Breast epithelium (tissue), 4 donors: ENCODE results near the gene CTU1. TPM values are rescaled to one million over a fixed set of nuclear protein-coding genes. Genes with fewer than 3 reads are reported as not detected.

Experiments used
- DNase-seq, 2 donors: peaks; one replicate each; pipeline ENCODE4 v3.0.0-alpha.2; 2019; ENCODE audit warnings: low spot score in 2 of 2
- H3K27ac ChIP-seq, 2 donors: fragments of 200-600 bp; sonication (generic) in 1 of 2; one replicate each; pipeline ENCODE4 v1.5.1; 2016 to 2019; ENCODE audit warnings: mild to moderate bottlenecking in 1 of 2
- H3K27me3 ChIP-seq, 2 donors: fragments of 200-600 bp; sonication (generic) in 1 of 2; one replicate each; pipeline versions ENCODE4 v1.5.1 to v1.6.0; 2017 to 2019; ENCODE audit warnings: control low read depth in 1 of 2, mild to moderate bottlenecking in 1 of 2
- H3K36me3 ChIP-seq: fragments of 200-600 bp; one replicate; pipeline ENCODE4 v1.5.1; 2019
- H3K4me1 ChIP-seq, 2 donors: fragments of 200-600 bp; sonication (generic); one replicate each; pipeline ENCODE4 v1.5.1; 2016 to 2019; ENCODE audit warnings: control low read depth in 1 of 2
- H3K4me3 ChIP-seq, 3 donors: fragments of 200-600 bp; sonication (generic); 1 replicate in 2 of 3; 2 replicates in 1 of 3; pipeline ENCODE4 v1.5.1; 2016 to 2019; ENCODE audit warnings: mild to moderate bottlenecking in 3 of 3, moderate library complexity in 2 of 3
- H3K9me3 ChIP-seq, 2 donors: fragments of 200-600 bp; sonication (generic) in 1 of 2; one replicate each; pipeline ENCODE4 v1.5.1; 2016 to 2019; ENCODE audit warnings: control low read depth in 1 of 2
- CTCF ChIP-seq, 3 donors: fragments of 450-650 bp; IDR thresholded peaks; one replicate each; pipeline ENCODE4 v1.5.1; 2016 to 2017; ENCODE audit warnings: antibody characterized with exemption in 3 of 3, mild to moderate bottlenecking in 3 of 3, moderate library complexity in 3 of 3
- POLR2A ChIP-seq: fragments of 450-650 bp; IDR thresholded peaks from one replicate; pipeline ENCODE4 v1.6.1; 2016; ENCODE audit warnings: antibody characterized with exemption, mild to moderate bottlenecking, moderate library complexity
- POLR2AphosphoS5 ChIP-seq, 3 donors: sonication (generic); formaldehyde crosslinking; IDR thresholded peaks; one replicate each; pipeline ENCODE4 v1.6.1; 2017; ENCODE audit warnings: antibody characterized with exemption in 3 of 3
- intact Hi-C: fragments of 100-400 bp; cut with DNase I; formaldehyde crosslinking; loops from one replicate; pipeline ENCODE4 v1.15.1; 2023; ENCODE audit warnings: low total_unique reads
- total RNA-seq, 3 donors: library from RNA; depleted of rRNA; stranded (reverse); fragments of >200 nt; gene quantifications; one replicate each; pipeline ENCODE4 v1.1.0, GENCODE V29; 2016

The CTU1 gene
- total RNA-seq, 3 donors from 2014 or later = 5.6 to 10.1 (median 9.2) TPM

- intact Hi-C loops = loop anchor here (2.0 kb wide), 1 partner anchor 13 kb away; no protein-coding TSS in a partner anchor
Observed at GRCh38 chr19:51089786-51090185, 18.4 kb downstream of the CTU1 start.

GRCh38 chr19:51086153-51086850 is 21.9 kb downstream of the CTU1 start:
- Histone ChIP-seq H3K36me3 (no peaks in the 10 kb centered on the region), H3K27ac (no peak overlapping the region), H3K27me3 (no peaks in the 10 kb centered on the region), H3K4me3 (no peak overlapping the region), H3K9me3 (no peaks in the 10 kb centered on the region), H3K4me1 (no peaks in the 10 kb centered on the region)
- intact Hi-C loops = no loop called here
- DNase-seq = no peak
- TF ChIP-seq POLR2AphosphoS5 (IDR thresholded peaks at IDR 0.05) = no peak
- TF ChIP-seq CTCF (IDR thresholded peaks at IDR 0.05) = no peak
- no peak for TF ChIP-seq POLR2A

More at GRCh38 chr19:51089786-51090185, 18.4 kb downstream of the CTU1 start:
- peaks cover 0 to 11% of the 10 kb centered on the region in 2 donors for H3K4me1 ChIP-seq
- no peak overlapping the region for H3K4me3 ChIP-seq
- H3K27ac ChIP-seq = no peak overlapping the region
- H3K9me3 ChIP-seq = no peaks in the 10 kb centered on the region
- TF ChIP-seq CTCF (IDR thresholded peaks at IDR 0.05) (no peak), POLR2AphosphoS5 (IDR thresholded peaks at IDR 0.05) (no peak), POLR2A (no peak)
- no peaks in the 10 kb centered on the region for H3K36me3 ChIP-seq
- H3K27me3 ChIP-seq = no peaks in the 10 kb centered on the region
- no peak for DNase-seq

GRCh38 chr19:51084505-51084904 is 23.7 kb downstream of the CTU1 start:
- H3K27ac ChIP-seq = no peak overlapping the region
- no peaks in the 10 kb centered on the region for H3K9me3 ChIP-seq
- H3K4me3 ChIP-seq = no peak overlapping the region
- DNase-seq = no peak
- no peaks in the 10 kb centered on the region for H3K27me3 ChIP-seq
- H3K4me1 ChIP-seq = no peaks in the 10 kb centered on the region
- intact Hi-C loops = no loop called here
- no peak for TF ChIP-seq CTCF (IDR thresholded peaks at IDR 0.05)
- TF ChIP-seq POLR2AphosphoS5 (IDR thresholded peaks at IDR 0.05) = no peak
- TF ChIP-seq POLR2A = no peak
- H3K36me3 ChIP-seq = no peaks in the 10 kb centered on the region

- Histone ChIP-seq H3K4me3 (no peak overlapping the region), H3K27me3 (no peaks in the 10 kb centered on the region), H3K4me1 (no peaks in the 10 kb centered on the region), H3K27ac (no peak overlapping the region), H3K36me3 (no peaks in the 10 kb centered on the region), H3K9me3 (no peaks in the 10 kb centered on the region)
- TF ChIP-seq POLR2A (no peak), CTCF (IDR thresholded peaks at IDR 0.05) (no peak), POLR2AphosphoS5 (IDR thresholded peaks at IDR 0.05) (no peak)
- DNase-seq = no peak
- intact Hi-C loops = no loop called here
Observed at GRCh38 chr19:51083783-51084182, 24.4 kb downstream of the CTU1 start.

- H3K4me1 ChIP-seq = no peaks in the 10 kb centered on the region
- H3K27ac ChIP-seq = no peak overlapping the region
- no peak for DNase-seq
- H3K36me3 ChIP-seq = no peaks in the 10 kb centered on the region
- H3K9me3 ChIP-seq = no peaks in the 10 kb centered on the region
- intact Hi-C loops = no loop called here
- TF ChIP-seq POLR2A = no peak
- TF ChIP-seq CTCF (IDR thresholded peaks at IDR 0.05) = no peak
- TF ChIP-seq POLR2AphosphoS5 (IDR thresholded peaks at IDR 0.05) = no peak
- no peak overlapping the region for H3K4me3 ChIP-seq
- no peaks in the 10 kb centered on the region for H3K27me3 ChIP-seq
Observed at GRCh38 chr19:51083181-51083580, 25.0 kb downstream of the CTU1 start.
